ENCODE data around the gene ACTR3C. TPM values are rescaled to one million over a fixed set of nuclear protein-coding genes. Genes with fewer than 3 reads are reported as not detected.
A peak's percentile ranks its signal among the peaks of the same experiment; 100 is the strongest.

The ACTR3C gene
- total and polyA plus RNA-seq, 2 of the 13 experiments (the other 11 are each of a cell fraction or from before 2014, with no cell fraction given), result 3.8 to 7.5 TPM

- H3K4me1 ChIP-seq (ENCODE audit: insufficient read depth, low read length), result peaks cover 15% of the 10 kb centered on the region
- WGBS (ENCODE audit: low lambda C conversion rate), result 97% methylated on average over 13 of the region's 19 CpGs
- H4K20me1 ChIP-seq (ENCODE audit: insufficient read depth, low read length), result 0 out of 2 replicates have a peak, but pooled peaks cover 2% of the 10 kb centered on the region
- ChIA-PET CTCF (ENCODE audit: low intra/inter-chr PET ratio, low total read pairs) (no interaction called here), POLR2A (interaction anchor here (0.7 to 1.6 kb wide), 3 partner anchors 10 to 25 kb away, joined by 3 to 5 read pairs (median 5); no protein-coding TSS in a partner anchor)
- in situ Hi-C loops (cut with HindIII; ENCODE audit: extremely low pct_ligation_motif_present, low pct_unique_long_range_greater_than_20kb), result no loop called here
- H3K27me3 ChIP-seq (ENCODE audit: control insufficient read depth in 1 of 2, insufficient read depth in 2 of 2, low read length in 2 of 2), result no peaks in the 10 kb centered on the region
- BruUV-seq (replicated peaks), result no TSS peak
- no peak for ATAC-seq
- no peak overlapping the region for H3K27ac ChIP-seq (ENCODE audit: extremely low read length, insufficient read depth, low read length)
- no peak overlapping the region for H3K4me3 ChIP-seq (replicated peaks in 1 of 3; ENCODE audit: insufficient read depth in 1 of 3, low read depth in 2 of 3, low read length in 3 of 3)
- H3K36me3 ChIP-seq (replicated peaks in 1 of 2; ENCODE audit: control insufficient read depth in 1 of 2, insufficient read depth in 2 of 2, low read length in 2 of 2), result peaks cover 27 to 69% of the 10 kb centered on the region in 2 experiments
- peak; percentile 92 for TF ChIP-seq AGO2 (optimal IDR thresholded peaks at IDR 0.05; ENCODE audit: low read depth, low read length)
- no peak for TF ChIP-seq ZBTB40 (IDR thresholded peaks at IDR 0.05)
- TF ChIP-seq ZBTB40 (CRISPR knock-in tag; IDR thresholded peaks at IDR 0.05), result no peak
- no peak for TF ChIP-seq ZBTB33 (CRISPR knock-in tag; IDR thresholded peaks at IDR 0.05)
- TF ChIP-seq ZFP41 (CRISPR knock-in tag; IDR thresholded peaks at IDR 0.05; ENCODE audit: borderline replicate concordance), result no peak
- TF ChIP-seq GPN1 (CRISPR knock-in tag; IDR thresholded peaks at IDR 0.05; ENCODE audit: borderline replicate concordance), result no peak
- no peak for TF ChIP-seq ZNF232 (CRISPR knock-in tag; IDR thresholded peaks at IDR 0.05; ENCODE audit: borderline replicate concordance)
- TF ChIP-seq RBFOX2 (IDR thresholded peaks at IDR 0.05; ENCODE audit: low read depth, low read length), result peak; percentile 60; the same call in 1 of the 2 replicates
- H3K9me3 ChIP-seq (ENCODE audit: low read length), result no peaks in the 10 kb centered on the region
- H3K9ac ChIP-seq (ENCODE audit: insufficient read depth, low read depth, low read length), result no peak overlapping the region
- H3K79me2 ChIP-seq (ENCODE audit: insufficient read depth, low read length), result peaks cover 22% of the 10 kb centered on the region
- H2AFZ ChIP-seq (ENCODE audit: low read length), result no peak overlapping the region
- no peak for FAIRE-seq
- H3K4me2 ChIP-seq (ENCODE audit: low read depth, low read length), result no peak overlapping the region
- intact Hi-C loops (cut with micrococcal nuclease; ENCODE audit: unreplicated experiment), result no loop called here
- DNase-seq (ENCODE audit: low spot score), result no peak
Measured at GRCh38 chr7:150330211-150330885, 7.0 kb upstream of the ACTR3C start.

Data from HepG2 (cell line).